ENCODE data around the gene THYN1.

- TF ChIP-seq CTCF (IDR thresholded peaks at IDR 0.05) = no peak
- no peak for TF ChIP-seq ZFX (IDR thresholded peaks at IDR 0.05; ENCODE audit: borderline replicate concordance)
These were observed 23.9 kb downstream of the THYN1 start for GRCh38 chr11:134229126-134229790.

Measured in 22Rv1 (cell line).